Smooth muscle cell (in vitro differentiated cells): ENCODE results near the gene KRT3. TPM values are rescaled to one million over a fixed set of nuclear protein-coding genes. Genes with fewer than 3 reads are reported as not detected.
A peak's percentile ranks its signal among the peaks of the same experiment; 100 is the strongest.

Experiments used
- DNase-seq: peaks from one replicate; lab custom pipeline; 2025; ENCODE audit not compliant: unreplicated experiment; lab: John Stamatoyannopoulos, UW
- H2AFZ ChIP-seq: fragments of 200-600 bp; sonication (generic); 2 replicates; pipeline ENCODE4 v1.6.0; 2016; ENCODE audit warnings: antibody characterized with exemption, low read depth, mild to moderate bottlenecking
- H3F3A ChIP-seq: fragments of 200-600 bp; sonication (generic); 2 replicates; pipeline ENCODE4 v1.6.0; 2017; ENCODE audit warnings: antibody characterized with exemption, low read depth
- H3K27ac ChIP-seq: fragments of 200-600 bp; sonication (generic); 2 replicates; pipeline ENCODE4 v1.5.1; 2016; ENCODE audit warnings: low read depth, mild to moderate bottlenecking
- H3K27me3 ChIP-seq: fragments of 200-600 bp; sonication (generic); 2 replicates; pipeline ENCODE4 v1.6.1; 2016; ENCODE audit warnings: low read depth, mild to moderate bottlenecking
- H3K36me3 ChIP-seq: fragments of 200-600 bp; sonication (generic); 2 replicates; pipeline ENCODE4 v1.5.1; 2016; ENCODE audit warnings: low read depth
- H3K4me1 ChIP-seq: fragments of 200-600 bp; sonication (generic); 2 replicates; pipeline ENCODE4 v1.5.1; 2016; ENCODE audit warnings: low read depth
- H3K4me2 ChIP-seq: fragments of 200-600 bp; sonication (generic); 2 replicates; pipeline ENCODE4 v1.6.0; 2016; ENCODE audit warnings: mild to moderate bottlenecking
- H3K4me3 ChIP-seq: fragments of 200-600 bp; sonication (generic); 2 replicates; pipeline ENCODE4 v1.5.1; 2016; ENCODE audit warnings: mild to moderate bottlenecking
- H3K79me2 ChIP-seq: fragments of 200-600 bp; sonication (generic); 2 replicates; pipeline ENCODE4 v1.6.0; 2016; ENCODE audit warnings: low read depth, mild to moderate bottlenecking
- H3K9ac ChIP-seq: fragments of 200-600 bp; sonication (generic); 2 replicates; pipeline ENCODE4 v1.6.0; 2016; ENCODE audit warnings: low read depth
- H3K9me3 ChIP-seq: fragments of 200-600 bp; sonication (generic); replicated peaks from 2 replicates; pipeline ENCODE4 v1.5.1; 2016; ENCODE audit warnings: low read depth
- H4K20me1 ChIP-seq: fragments of 200-600 bp; sonication (generic); 2 replicates; pipeline ENCODE4 v1.6.0; 2016; ENCODE audit warnings: low read depth
- WGBS: methylation state at CpG from one replicate; pipeline ENCODE4 v1.1.7; 2016; ENCODE audit warnings: low lambda C conversion rate; 5-methylcytosine and 5-hydroxymethylcytosine counted together
- polyA plus RNA-seq: library from polyadenylated mRNA; unstranded; fragments of >200 nt; fragmentation: Nextera tagmentation; extraction: Ambion mirVana; gene quantifications from 2 replicates; pipeline ENCODE4 v1.2.1, GENCODE V29; 2016
- total RNA-seq: library from RNA; depleted of rRNA; stranded (reverse); fragments of >200 nt; gene quantifications from 2 replicates; pipeline ENCODE4 v1.2.3, GENCODE V29; 2014
- TF ChIP-seq, protein P1 (sequence below): fragments of 200-600 bp; sonication (generic); IDR thresholded peaks from 2 replicates; pipeline ENCODE4 v1.5.1; 2017; ENCODE audit warnings: borderline replicate concordance, mild to moderate bottlenecking, antibody characterized with exemption; ENCODE audit not compliant: insufficient read depth, poor library complexity, severe bottlenecking

KRT3 gene
- total and polyA plus RNA-seq, 2 experiments from 2014 or later, result not detected

DNA sequence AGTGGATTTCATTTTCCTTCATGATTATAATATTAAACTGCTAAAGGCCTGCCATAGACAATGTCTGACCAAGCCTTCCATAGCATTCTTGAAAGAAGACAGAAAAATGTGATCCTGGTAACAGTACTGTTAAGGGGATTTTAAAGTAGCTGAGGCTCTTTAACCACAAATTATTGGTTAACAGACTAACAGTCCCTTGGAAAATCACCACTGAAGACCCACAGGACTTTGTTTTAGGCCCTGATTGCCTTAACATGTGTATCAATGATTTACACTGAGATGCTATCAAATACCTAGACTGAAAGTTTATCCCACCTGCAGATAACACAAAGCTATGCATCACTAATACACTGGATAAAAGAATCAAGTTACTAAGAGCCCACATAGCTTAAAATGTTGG lies 32.2 kb upstream of the KRT3 start:
- H4K20me1 ChIP-seq, result no peaks in the 10 kb centered on the region
- no peaks in the 10 kb centered on the region for H3K27me3 ChIP-seq
- H3K36me3 ChIP-seq, result no peaks in the 10 kb centered on the region
- H3K79me2 ChIP-seq, result no peaks in the 10 kb centered on the region
- no peak overlapping the region for H3K9ac ChIP-seq
- H3K4me1 ChIP-seq, result peaks cover 6% of the 10 kb centered on the region
- H3K9me3 ChIP-seq, result no peaks in the 10 kb centered on the region
- peak overlapping the region; percentile 76 for H3K27ac ChIP-seq
- TF ChIP-seq, protein P1, sequence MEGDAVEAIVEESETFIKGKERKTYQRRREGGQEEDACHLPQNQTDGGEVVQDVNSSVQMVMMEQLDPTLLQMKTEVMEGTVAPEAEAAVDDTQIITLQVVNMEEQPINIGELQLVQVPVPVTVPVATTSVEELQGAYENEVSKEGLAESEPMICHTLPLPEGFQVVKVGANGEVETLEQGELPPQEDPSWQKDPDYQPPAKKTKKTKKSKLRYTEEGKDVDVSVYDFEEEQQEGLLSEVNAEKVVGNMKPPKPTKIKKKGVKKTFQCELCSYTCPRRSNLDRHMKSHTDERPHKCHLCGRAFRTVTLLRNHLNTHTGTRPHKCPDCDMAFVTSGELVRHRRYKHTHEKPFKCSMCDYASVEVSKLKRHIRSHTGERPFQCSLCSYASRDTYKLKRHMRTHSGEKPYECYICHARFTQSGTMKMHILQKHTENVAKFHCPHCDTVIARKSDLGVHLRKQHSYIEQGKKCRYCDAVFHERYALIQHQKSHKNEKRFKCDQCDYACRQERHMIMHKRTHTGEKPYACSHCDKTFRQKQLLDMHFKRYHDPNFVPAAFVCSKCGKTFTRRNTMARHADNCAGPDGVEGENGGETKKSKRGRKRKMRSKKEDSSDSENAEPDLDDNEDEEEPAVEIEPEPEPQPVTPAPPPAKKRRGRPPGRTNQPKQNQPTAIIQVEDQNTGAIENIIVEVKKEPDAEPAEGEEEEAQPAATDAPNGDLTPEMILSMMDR, result no peak
- no peak overlapping the region for H2AFZ ChIP-seq
- DNase-seq, result no peak
- no peak overlapping the region for H3K4me3 ChIP-seq
- H3F3A ChIP-seq, result peaks cover 7% of the 10 kb centered on the region
- H3K4me2 ChIP-seq, result peak overlapping the region; percentile 53

DNA sequence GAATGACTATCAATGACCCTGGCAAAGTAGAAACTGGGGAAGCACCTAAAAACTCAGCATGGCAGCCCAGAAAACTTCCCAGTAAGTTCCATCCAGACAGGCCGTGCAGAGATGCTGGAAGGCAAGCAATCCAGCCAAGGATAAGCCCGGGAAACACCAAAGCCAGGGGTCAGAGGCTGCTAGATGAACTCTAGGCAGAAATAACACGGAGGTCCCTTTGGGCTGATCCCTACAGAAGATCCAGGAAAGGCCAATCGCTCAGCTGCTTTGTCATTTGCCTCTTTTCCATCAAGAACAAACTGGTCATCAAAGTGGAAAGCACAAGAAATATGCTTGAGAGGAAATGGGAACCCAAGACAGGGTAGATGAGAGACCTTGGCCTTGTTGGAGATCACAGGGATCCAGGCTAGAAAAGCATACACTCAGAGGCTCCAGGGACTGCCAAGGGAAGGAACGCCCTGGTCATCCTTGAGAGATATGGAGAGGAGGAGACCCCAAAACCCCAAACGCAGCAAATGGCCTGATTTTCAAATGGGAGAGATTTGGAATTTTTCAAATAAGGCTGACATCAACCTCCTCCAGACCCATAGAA lies 31.7 kb upstream of the KRT3 start:
- H4K20me1 ChIP-seq, result no peaks in the 10 kb centered on the region
- no peaks in the 10 kb centered on the region for H3K9me3 ChIP-seq
- peak overlapping the region; percentile 8 for H3K9ac ChIP-seq
- DNase-seq, result no peak
- peaks cover 6% of the 10 kb centered on the region for H3K4me1 ChIP-seq
- WGBS, result 89% methylated on average over 6 of the region's 6 CpGs
- no peak overlapping the region for H3K4me3 ChIP-seq
- TF ChIP-seq, protein P1, result no peak
- no peaks in the 10 kb centered on the region for H3K27me3 ChIP-seq
- peaks cover 7% of the 10 kb centered on the region for H3F3A ChIP-seq
- peak overlapping the region; percentile 76 for H3K27ac ChIP-seq
- no peaks in the 10 kb centered on the region for H3K79me2 ChIP-seq
- no peak overlapping the region for H2AFZ ChIP-seq
- peak overlapping the region; percentile 53 for H3K4me2 ChIP-seq
- H3K36me3 ChIP-seq, result no peaks in the 10 kb centered on the region

DNA sequence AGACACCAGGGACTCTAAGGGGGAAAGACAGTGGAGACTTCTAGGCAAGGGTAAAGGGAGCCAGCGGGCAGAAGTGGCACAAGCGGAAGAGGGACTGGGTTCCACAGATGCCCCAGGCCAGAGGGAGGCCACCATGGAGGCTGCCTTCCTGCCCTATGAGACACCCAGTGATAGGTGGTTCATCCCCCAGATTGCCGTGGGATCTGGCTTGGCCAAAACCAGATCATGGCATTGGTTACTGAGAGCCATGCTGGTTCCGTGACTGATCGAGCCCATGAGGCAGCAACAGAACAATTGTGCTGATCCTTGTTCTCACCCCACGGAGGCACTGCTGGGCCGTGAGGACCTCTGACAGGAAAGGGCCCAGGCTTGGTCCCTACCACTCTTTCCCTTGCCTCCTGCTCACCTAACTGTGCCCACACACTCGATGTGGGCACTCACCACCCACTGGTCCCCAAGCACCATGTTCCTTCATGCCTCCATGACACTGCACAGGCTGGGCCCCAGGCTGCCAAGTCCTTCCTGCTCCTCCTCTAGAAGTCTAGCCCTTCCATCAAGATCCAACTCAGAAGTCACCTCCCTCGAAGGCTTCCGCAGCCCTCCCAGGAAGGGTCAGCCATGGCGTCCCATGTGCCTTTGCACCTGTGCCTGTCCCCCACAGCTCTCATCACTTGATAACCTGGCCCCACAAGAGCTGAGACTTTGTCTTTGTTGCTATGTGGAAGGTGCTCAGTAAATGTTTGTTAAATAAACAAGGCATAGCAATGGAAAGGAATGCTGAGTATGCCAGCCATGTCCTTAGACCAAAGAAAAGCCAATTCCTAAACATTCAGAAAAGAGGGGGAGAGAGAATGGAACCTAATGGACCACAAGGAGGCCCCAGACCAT lies 30.9 kb upstream of the KRT3 start:
- Histone ChIP-seq H3K36me3 (no peaks in the 10 kb centered on the region), H3K4me2 (peak overlapping the region; percentile 30), H3K9me3 (no peaks in the 10 kb centered on the region), H4K20me1 (no peaks in the 10 kb centered on the region), H2AFZ (no peak overlapping the region), H3K4me3 (no peak overlapping the region), H3K9ac (no peak overlapping the region), H3K79me2 (no peaks in the 10 kb centered on the region), H3K27me3 (no peaks in the 10 kb centered on the region), H3K4me1 (peaks cover 6% of the 10 kb centered on the region), H3F3A (peaks cover 7% of the 10 kb centered on the region), H3K27ac (peak overlapping the region; percentile 76)
- TF ChIP-seq, protein P1, result no peak
- 93% methylated on average over 11 of the region's 11 CpGs for WGBS
- DNase-seq, result no peak
